Measurements from ENCODE around the gene LRRC47.

GRCh38 chr1:3749512-3749911 lies 46.8 kb downstream of the LRRC47 start:
- no peak for TF ChIP-seq CTCF (IDR thresholded peaks at IDR 0.05)
- TF ChIP-seq POLR2A (IDR thresholded peaks at IDR 0.05): no peak
